Osteoblast (primary cell): ENCODE results near the gene CRYL1. TPM values are rescaled to one million over a fixed set of nuclear protein-coding genes. Genes with fewer than 3 reads are reported as not detected.

Source experiments
- DNase-seq: peaks from one replicate; pipeline ENCODE4 v3.0.0; 2011; ENCODE audit warnings: low spot score, mixed read lengths; ENCODE audit not compliant: insufficient read length; ENCODE audit errors: missing footprints
- H2AFZ ChIP-seq: 2 replicates; pipeline ENCODE4 v1.6.0; 2011; ENCODE audit warnings: mild to moderate bottlenecking, low read length
- H3K27ac ChIP-seq: 2 replicates; pipeline ENCODE4 v1.5.1; 2011; ENCODE audit warnings: mild to moderate bottlenecking, low read depth, low read length, moderate library complexity
- H3K27me3 ChIP-seq: 2 replicates; pipeline ENCODE4 v1.6.0; 2012; ENCODE audit warnings: mild to moderate bottlenecking, control low read depth, inconsistent platforms, low read length, moderate library complexity; ENCODE audit not compliant: insufficient read depth
- H3K36me3 ChIP-seq: 2 replicates; pipeline ENCODE4 v1.5.1; 2011; ENCODE audit warnings: mild to moderate bottlenecking, low read length, control low read depth, moderate library complexity; ENCODE audit not compliant: insufficient read depth
- H3K4me1 ChIP-seq: 2 replicates; pipeline ENCODE4 v1.5.1; 2011; ENCODE audit warnings: mild to moderate bottlenecking, low read length, control low read depth, moderate library complexity; ENCODE audit not compliant: insufficient read depth
- H3K4me2 ChIP-seq: 2 replicates; pipeline ENCODE4 v1.6.0; 2011; ENCODE audit warnings: mild to moderate bottlenecking, low read length; ENCODE audit not compliant: insufficient read depth
- H3K4me3 ChIP-seq: fragments of 200-600 bp; sonication (generic); 3 replicates; pipeline ENCODE4 v1.5.1; 2012; ENCODE audit warnings: mild to moderate bottlenecking, low read length, inconsistent platforms; ENCODE audit not compliant: insufficient read depth
- H3K79me2 ChIP-seq: 2 replicates; pipeline ENCODE4 v1.6.0; 2012; ENCODE audit warnings: mild to moderate bottlenecking, low read length, control low read depth, inconsistent platforms; ENCODE audit not compliant: insufficient read depth
- H3K9me3 ChIP-seq: 2 replicates; pipeline ENCODE4 v1.5.1; 2011; ENCODE audit warnings: low read depth, low read length, control low read depth
- H4K20me1 ChIP-seq: 2 replicates; pipeline ENCODE4 v1.6.0; 2012; ENCODE audit warnings: mild to moderate bottlenecking, low read length, control low read depth; ENCODE audit not compliant: insufficient read depth
- CTCF ChIP-seq: IDR thresholded peaks from 2 replicates; pipeline ENCODE4 v1.5.1; 2011; ENCODE audit warnings: mild to moderate bottlenecking, low read depth, low read length, moderate library complexity; ENCODE audit errors: extremely low read depth
- total RNA-seq: library from RNA; depleted of rRNA; stranded (reverse); fragments of >200 nt; gene quantifications from 2 replicates; pipeline ENCODE4 v1.2.3, GENCODE V29; 2012

CRYL1 gene
- total RNA-seq, 1 donor, result 12.7 TPM

- Histone ChIP-seq H4K20me1 (no peaks in the 10 kb centered on the region), H3K4me2 (peak overlapping the region; percentile 87), H3K27me3 (no peaks in the 10 kb centered on the region), H3K4me3 (peak overlapping the region; percentile 83), H2AFZ (peak overlapping the region; percentile 76), H3K4me1 (peaks cover 13% of the 10 kb centered on the region), H3K9me3 (peaks cover 6% of the 10 kb centered on the region), H3K27ac (peak overlapping the region; percentile 94), H3K79me2 (peaks cover 5% of the 10 kb centered on the region), H3K36me3 (no peaks in the 10 kb centered on the region)
- peak; percentile 86 for DNase-seq
- TF ChIP-seq CTCF, result no peak
Observed at GRCh38 chr13:20566468-20566897, 40.8 kb upstream of the CRYL1 start.

- no peak for TF ChIP-seq CTCF
- no peaks in the 10 kb centered on the region for H4K20me1 ChIP-seq
- H3K36me3 ChIP-seq, result no peaks in the 10 kb centered on the region
- peaks cover 3% of the 10 kb centered on the region for H3K79me2 ChIP-seq
- H3K4me1 ChIP-seq, result peaks cover 12% of the 10 kb centered on the region
- peaks cover 6% of the 10 kb centered on the region for H3K9me3 ChIP-seq
- no peak overlapping the region for H3K4me3 ChIP-seq
- H3K27me3 ChIP-seq, result no peaks in the 10 kb centered on the region
- no peak overlapping the region for H3K4me2 ChIP-seq
- no peak for DNase-seq
- no peak overlapping the region for H2AFZ ChIP-seq
- H3K27ac ChIP-seq, result no peak overlapping the region
Observed at GRCh38 chr13:20565115-20565736, 39.6 kb upstream of the CRYL1 start.

GRCh38 chr13:20561741-20562140, 36.1 kb upstream of the CRYL1 start:
- Histone ChIP-seq H3K36me3 (no peaks in the 10 kb centered on the region), H3K27me3 (no peaks in the 10 kb centered on the region), H4K20me1 (no peaks in the 10 kb centered on the region), H3K9me3 (peaks cover 6% of the 10 kb centered on the region), H3K4me3 (no peak overlapping the region), H3K27ac (no peak overlapping the region), H2AFZ (no peak overlapping the region), H3K4me1 (no peaks in the 10 kb centered on the region), H3K79me2 (no peaks in the 10 kb centered on the region), H3K4me2 (no peak overlapping the region)
- no peak for DNase-seq
- TF ChIP-seq CTCF, result no peak

- H3K36me3 ChIP-seq, result no peaks in the 10 kb centered on the region
- H3K9me3 ChIP-seq, result no peaks in the 10 kb centered on the region
- no peak overlapping the region for H2AFZ ChIP-seq
- H4K20me1 ChIP-seq, result no peaks in the 10 kb centered on the region
- TF ChIP-seq CTCF, result no peak
- no peaks in the 10 kb centered on the region for H3K4me1 ChIP-seq
- no peak for DNase-seq
- no peaks in the 10 kb centered on the region for H3K27me3 ChIP-seq
- no peak overlapping the region for H3K27ac ChIP-seq
- no peak overlapping the region for H3K4me3 ChIP-seq
- H3K4me2 ChIP-seq, result no peak overlapping the region
- H3K79me2 ChIP-seq, result no peaks in the 10 kb centered on the region
Observed at GRCh38 chr13:20559659-20560356, 34.2 kb upstream of the CRYL1 start.
